SK-N-SH treated with all-trans-retinoic acid at 6 μM for 48 hours (cell line): ENCODE data around the gene IL4I1.

Source experiments
- PATZ1 ChIP-seq: fragments of 250-450 bp; sonication (Bioruptor Pico); IDR thresholded peaks from 2 replicates; pipeline ENCODE4 v1.8.0; 2020; ENCODE audit warnings: mild to moderate bottlenecking, moderate library complexity, borderline replicate concordance
- TCF4 ChIP-seq: fragments of 250-450 bp; sonication (Bioruptor Pico); IDR thresholded peaks from 2 replicates; pipeline ENCODE4 v1.8.0; 2021; ENCODE audit warnings: mild to moderate bottlenecking, moderate library complexity, borderline replicate concordance

DNA sequence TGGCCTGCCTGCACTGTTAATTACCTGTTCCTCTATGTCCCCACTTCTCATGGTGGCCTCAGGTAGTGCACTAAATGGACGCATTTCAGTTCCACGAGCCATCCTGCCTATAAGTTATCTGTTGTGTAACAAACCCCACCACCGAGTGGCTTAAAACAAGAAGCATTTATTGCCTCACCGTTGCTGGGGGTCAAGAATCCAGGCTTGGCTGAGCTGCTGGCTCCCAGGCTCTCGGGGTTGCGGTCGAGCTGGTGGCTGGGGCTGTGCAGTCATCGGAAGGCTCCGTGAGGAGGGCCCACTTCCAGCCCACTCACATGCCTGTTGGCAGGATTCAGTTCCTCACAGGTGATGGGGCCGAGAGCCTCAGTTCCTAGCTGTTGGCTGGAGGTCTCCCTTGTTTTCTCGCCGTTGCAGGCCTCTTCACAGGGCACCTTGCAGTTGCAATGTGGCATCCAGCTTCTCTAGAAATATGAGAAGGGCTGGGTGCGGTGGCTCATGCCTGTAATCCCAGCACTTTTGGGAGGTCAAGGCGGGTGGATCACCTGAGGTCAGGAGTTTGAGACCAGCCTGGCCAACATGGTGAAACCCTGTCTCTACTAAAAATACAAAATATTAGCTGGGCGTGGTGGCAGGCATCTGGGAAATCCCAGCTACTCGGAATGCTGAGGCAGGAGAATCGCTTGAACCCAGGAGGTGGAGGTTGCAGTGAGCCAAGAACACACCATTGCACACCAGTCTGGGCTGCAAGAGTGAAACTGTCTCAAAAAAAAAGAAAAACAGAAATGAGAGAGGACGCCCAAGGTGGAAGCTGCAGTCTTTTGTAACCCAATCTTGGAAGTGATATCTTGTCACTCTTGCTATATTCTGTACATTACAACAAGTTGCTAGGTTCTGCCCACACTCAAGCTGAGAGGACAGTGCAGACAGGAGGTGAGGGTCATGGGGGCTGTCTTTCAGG is 52.3 kb downstream of the IL4I1 start:
- TF ChIP-seq TCF4 (CRISPR knock-in tag) (no peak), PATZ1 (CRISPR knock-in tag) (no peak)
